Measurements from ENCODE around the gene HSD17B14.

GRCh38 chr19:48859711-48860572 is 23.7 kb upstream of the HSD17B14 start:
- TF ChIP-seq CTCF (conservative IDR thresholded peaks at IDR 0.05 in 1 of 2, IDR thresholded peaks at IDR 0.05 in 1 of 2; ENCODE audit: extremely low read depth in 1 of 2, insufficient read depth in 1 of 2, low read depth in 1 of 2, low read length in 2 of 2) (no peak), EZH2 (IDR thresholded peaks at IDR 0.05; ENCODE audit: borderline replicate concordance, low read length) (no peak)
